Germinal center (tissue), 1 donor: ENCODE measurements around the gene AP4E1.
"Not testable (repeated sequence)": the region's sequence is repeated elsewhere in the genome, so short reads cannot be mapped to it uniquely, and the experiment has no call there.

ENCODE experiments used
- DNase-seq: peaks from one replicate; pipeline ENCODE4 v3.0.0; 2012; ENCODE audit warnings: mixed read lengths, low spot score

Gene AP4E1

GRCh38 chr15:50908209-50909009, at the start of gene AP4E1:
Gene AP4E1, plus strand, starts transcription at chr15:50908683. Its CDS starts 96 bp downstream, at chr15:50908779.
- peak; percentile 82 for DNase-seq

DNA sequence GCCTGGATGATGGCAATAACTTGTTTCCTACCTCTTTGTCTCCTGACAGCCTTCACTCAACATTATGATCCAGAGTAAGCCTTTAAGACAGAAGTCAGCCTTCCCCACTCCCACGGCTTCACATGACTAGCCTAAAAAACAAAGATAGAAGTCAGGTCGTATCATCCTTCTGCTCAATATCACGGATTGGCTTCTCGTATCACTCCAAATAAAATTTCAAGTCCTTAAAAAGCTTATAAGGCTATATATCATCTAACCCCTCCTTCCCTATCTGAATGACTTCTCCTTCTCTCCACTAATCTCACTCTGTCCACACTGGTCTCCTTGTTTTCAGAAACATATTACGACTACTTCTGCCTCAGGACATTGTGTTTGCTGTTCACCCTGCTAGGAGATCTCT, 47.7 kb upstream of the AP4E1 start:
- DNase-seq = no peak

DNA sequence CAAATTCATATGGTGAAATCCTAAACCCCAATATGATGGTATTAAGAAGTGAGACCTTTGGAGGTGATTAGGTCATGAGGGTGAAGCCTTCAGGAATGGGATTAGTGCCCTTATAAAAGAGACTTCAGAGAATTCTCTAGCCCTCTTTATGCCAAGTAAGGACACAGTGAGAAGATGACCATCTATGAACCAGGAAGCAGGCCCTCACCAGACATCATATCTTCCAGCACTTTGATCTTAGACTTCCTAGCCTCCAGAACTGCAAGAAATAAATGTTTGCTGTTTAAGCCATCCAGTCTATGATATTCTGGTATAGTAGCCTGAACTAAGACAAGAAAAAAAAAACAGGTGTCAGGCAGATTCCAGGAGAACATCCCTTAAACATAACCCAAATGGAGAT, 45.9 kb upstream of the AP4E1 start:
- DNase-seq = no peak

DNA sequence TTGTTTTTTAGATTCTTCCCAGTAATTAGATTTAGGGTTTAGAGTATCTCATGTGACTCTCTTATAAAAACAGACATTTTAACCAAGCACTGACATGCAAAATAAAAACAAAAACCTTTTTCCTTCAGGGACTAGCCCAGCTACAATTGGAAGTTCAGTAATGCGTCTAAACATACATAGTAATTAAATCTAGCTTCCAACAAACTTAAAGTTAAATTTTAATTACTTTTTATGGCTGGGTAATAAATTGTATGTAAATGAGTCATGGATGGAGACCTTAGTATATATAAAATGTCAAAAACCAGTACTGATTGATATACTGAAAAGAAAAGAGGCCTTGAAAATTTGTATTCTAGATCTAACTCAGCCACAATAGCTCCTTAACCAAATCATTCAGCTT, 43.6 kb upstream of the AP4E1 start:
- DNase-seq = no peak

GRCh38 chr15:50865515-50866353, 42.7 kb upstream of the AP4E1 start:
- no peak for DNase-seq

- no peak for DNase-seq
Measured at GRCh38 chr15:50871832-50872231, 36.7 kb upstream of the AP4E1 start.

DNA sequence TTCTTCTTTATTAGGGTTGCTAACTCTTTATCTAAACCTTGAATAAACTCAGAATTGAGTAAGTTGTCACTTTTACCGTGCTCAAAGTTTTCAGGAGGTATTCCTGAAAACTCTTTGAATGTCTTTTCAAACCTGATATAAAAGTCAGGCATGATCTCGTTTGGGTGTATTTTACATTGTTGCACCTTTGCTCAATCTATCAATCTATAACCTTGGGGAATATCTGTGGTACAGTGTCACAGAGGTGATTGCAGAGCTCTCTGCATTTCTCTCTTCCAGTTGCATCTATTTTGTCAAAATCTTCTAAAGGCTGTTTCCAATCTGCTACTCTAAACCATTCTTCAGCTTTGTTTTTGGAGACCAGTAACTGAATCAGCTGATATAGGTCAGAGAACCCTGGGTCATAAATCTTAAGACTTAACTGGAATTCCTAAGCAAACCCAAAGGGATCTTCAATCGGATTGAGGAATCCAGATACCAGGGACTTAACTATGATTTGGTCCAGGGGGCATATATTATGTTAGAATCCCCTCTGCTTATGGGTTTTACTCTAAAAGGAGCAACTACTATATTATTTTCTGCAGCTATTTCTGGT, 35.6 kb upstream of the AP4E1 start:
- no peak for DNase-seq

- DNase-seq = no peak
Measured at GRCh38 chr15:50873935-50874361, 34.5 kb upstream of the AP4E1 start.

GRCh38 chr15:50875238-50875637, 33.2 kb upstream of the AP4E1 start:
- DNase-seq = not testable (repeated sequence)

DNA sequence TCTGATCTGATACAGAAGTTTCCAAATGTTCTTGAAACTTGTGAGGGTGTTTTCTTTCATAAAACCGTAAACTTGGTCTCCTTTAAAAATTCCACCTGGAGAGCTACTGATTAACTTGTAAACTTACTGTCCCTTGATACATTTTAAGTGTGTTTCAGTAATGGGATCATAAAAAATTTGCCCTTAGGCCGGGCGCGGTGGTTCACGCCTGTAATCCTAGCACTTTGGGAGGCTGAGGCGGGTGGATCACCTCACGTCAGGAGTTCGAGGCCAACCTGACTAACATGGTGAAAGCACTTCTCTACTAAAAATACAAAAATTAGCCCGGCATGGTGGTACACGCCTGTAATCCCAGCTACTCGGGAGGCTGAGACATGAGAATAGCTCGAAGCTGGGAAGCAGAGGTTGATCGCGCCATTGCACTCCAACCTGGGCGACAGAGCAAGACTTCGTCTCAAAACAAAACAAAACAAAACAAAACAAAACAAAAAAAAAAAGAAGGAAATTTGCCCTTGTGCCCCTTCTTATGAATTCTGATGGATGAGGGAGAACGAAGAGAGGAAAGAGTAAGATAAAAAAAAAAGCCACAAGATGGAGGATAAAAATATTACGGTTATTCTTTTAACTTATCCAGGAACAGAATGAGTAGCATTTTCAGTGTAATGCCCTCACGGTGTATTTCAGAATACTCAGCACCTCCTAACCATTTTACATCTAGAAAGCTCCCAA, 32.1 kb upstream of the AP4E1 start:
- no peak for DNase-seq

- DNase-seq = peak; percentile 57
Measured at GRCh38 chr15:50876989-50877360, 31.5 kb upstream of the AP4E1 start.

DNA sequence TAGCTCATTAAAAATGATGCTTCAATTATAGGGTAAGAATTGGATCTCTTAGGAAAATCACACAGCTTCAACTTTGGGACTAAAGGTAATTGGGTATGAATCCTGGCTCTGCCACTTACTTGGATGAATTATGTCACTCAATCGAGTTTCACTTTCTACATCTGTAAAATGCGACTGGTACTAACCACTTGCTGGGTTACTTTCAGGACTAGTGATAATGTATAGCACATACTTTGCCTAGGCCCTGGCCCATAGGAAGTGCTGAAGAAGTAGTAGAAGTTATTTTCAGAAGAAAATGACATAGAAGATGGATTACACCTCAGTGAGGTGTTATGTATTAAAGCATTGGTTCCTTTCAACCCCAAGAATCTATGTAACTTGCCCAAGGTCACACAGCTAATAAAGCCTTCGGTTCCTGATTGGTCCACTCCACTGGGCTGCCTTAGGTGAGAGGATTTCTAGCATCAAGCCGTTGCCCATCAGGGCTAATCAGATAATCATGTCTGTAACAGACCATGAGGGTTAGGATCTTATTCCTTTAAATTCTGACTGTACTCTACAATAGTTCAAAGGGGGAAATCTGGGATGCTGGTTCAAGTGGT, 29.4 kb upstream of the AP4E1 start:
- no peak for DNase-seq

- DNase-seq = no peak
Measured at GRCh38 chr15:50880206-50880605, 28.3 kb upstream of the AP4E1 start.

DNA sequence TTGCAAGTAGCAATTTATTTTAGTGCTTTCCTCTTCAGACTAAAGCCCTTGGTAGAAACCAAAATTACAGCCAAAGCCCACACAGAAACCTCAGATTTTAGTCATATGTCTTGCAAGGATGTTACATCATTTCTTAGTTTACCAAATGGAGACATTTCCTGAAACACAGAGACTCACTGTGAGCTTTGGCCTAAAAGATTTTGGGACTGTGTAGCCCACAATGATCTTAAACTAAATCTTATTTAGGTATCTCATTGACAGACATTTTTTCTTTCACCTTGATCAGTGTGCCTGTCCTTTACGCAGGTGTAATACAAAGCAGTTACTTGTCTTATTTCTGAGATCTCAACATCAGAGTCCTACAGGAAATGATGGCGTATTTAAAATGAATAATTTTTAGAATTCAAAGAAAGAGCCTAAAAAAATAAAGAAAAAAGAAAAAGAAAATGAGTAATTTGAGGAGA, 27.8 kb upstream of the AP4E1 start:
- DNase-seq = no peak

DNA sequence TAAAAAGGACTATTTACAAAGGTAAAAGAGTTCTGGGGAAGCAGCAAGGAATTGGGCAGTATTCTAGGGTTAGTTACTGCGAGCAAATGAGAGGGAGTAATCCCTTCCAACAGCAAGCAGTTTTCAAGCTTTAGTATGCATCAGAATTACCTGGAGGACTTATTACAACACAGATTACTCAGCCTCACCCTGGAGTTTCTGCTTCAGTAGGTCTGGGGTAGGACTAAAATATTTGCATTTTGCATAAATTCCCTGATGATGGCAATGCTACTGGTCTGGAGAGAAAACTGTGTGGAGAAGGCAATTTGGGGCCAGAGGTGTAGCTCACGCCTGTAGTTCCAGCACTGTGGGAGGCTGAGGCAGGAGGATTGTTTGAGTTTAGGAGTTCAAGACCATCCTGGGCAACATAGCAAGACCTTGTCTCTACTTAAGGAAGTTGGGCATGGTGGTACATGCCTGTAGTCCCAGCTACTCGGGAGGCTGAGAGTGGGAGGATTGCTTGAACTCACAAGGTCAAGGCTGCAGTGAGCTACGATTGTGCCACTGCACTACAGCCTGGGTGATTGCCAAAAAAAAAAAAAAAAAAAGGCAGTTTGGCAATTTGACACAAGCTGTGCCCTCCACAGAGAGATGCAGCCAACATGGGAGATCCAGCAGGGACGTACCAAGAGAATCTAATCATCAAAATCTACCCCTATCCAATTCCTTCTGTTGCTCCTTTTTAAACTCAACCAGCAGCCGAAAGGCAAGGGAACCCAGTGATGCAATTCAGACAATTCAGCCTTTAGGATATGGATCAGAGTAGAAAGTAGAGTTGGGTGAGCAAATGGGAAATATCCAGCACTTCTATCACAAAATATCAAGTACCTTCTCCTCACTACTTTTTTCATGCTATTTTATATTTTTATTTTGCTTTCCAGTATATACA, 27.1 kb upstream of the AP4E1 start:
- no peak for DNase-seq

DNA sequence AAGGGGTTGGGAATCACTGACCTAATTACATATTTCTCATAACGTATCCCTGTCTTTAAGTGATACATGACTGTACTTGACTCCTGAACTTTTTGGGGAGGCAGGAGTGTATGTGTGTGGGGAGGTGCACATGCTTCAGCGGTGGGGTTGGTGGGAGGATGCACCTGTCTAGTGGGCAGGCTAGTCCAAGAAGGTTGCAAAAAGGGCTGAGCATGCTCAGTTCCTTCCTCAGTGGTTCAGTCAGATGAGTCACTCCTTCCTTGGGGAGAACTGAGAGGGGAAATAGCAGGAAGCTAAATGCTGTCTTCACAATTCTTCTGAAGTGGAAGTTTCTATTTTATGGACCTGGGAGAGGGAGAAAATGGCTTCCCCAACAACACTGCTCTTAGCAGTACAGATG, 24.6 kb upstream of the AP4E1 start:
- DNase-seq = no peak

GRCh38 chr15:50884540-50884939, 23.9 kb upstream of the AP4E1 start:
- no peak for DNase-seq

DNA sequence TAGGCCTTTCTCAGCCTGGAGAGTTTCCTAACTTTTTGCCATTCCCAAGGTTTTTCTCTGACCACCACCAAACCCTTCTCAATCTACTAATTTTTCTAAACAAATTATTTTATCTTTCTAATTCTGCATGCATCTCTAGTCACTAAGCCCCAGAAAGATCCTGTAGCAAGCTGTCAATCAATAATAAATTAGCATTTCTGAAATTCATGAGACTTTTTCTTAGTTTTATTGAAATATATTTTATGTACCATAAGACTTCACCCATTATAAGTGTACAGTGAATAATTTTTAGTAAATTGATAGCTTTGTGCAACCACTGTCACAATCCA, 22.4 kb upstream of the AP4E1 start:
- no peak for DNase-seq

DNA sequence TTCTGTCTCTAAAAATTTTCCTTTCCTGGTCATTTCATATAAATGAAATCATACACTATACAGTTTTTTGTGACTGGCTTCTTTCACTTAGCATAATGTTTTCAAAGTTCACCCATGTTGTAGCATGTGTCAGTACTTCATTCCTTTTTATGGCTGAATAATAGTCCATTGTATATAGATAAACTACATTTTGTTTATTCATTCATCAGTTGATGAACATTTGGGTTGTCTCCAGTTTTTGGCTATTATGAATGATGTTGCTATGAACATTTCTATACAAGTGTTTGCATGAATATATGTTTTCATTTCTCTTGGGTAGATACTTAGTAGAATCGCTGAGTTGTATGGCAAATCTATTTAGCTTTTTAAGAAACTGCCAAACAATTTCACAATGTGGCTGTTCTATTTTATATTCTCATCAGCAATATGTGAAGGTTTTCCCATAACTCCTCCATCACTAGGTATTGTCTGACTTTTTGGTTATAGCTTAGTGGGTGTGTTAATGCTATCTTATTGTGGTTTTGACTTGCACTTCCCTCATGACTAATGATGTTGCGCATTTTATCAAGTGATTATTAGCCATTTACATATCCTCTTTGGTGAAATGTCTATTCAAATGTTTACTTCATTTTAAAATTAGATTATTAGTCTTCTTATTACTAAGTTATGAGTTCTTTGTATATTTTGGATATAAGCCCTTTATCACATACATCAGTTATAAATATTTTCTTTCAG, 21.7 kb upstream of the AP4E1 start:
- no peak for DNase-seq

DNA sequence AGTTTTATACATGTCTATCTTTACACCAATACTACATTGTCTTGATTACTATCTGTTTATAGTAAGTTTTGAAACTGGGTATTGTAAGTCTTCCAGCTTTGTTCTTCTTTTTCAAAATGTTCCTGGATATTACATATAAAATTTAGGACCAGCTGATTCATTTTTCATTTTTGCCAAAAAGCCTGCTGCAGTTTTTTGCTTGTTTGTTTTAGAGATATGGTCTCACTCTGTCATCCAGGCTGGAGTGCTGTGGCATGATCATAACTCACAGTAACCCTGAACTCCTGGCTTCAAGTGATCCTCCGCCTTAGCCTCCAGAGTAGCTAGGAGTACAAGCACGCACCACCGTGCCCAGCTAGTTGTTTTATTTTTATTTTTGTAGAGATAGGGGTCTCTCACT, 20.4 kb upstream of the AP4E1 start:
- DNase-seq = no peak
